Progenitor cell of endocrine pancreas (in vitro differentiated cells): Measurements from ENCODE around the gene PISD. TPM values are rescaled to one million over a fixed set of nuclear protein-coding genes. Genes with fewer than 3 reads are reported as not detected.
A peak's percentile ranks its signal among the peaks of the same experiment; 100 is the strongest.

Experiments used
- DNase-seq: peaks from one replicate; pipeline ENCODE4 v3.0.0; 2021; ENCODE audit warnings: low spot score; ENCODE audit not compliant: unreplicated experiment
- H3K27ac Mint-ChIP-seq: 2 replicates; pipeline ENCODE4 v1.8.0; 2021; ENCODE audit warnings: mild to moderate bottlenecking, moderate library complexity, mixed read lengths
- H3K27me3 Mint-ChIP-seq: 2 replicates; pipeline ENCODE4 v1.8.0; 2021; ENCODE audit warnings: mixed read lengths
- H3K36me3 Mint-ChIP-seq: 2 replicates; pipeline ENCODE4 v1.8.0; 2022; ENCODE audit warnings: mixed read lengths; ENCODE audit not compliant: insufficient read depth
- H3K4me1 Mint-ChIP-seq: 2 replicates; pipeline ENCODE4 v1.8.0; 2021; ENCODE audit warnings: low read depth, mixed read lengths
- H3K4me3 Mint-ChIP-seq: 2 replicates; pipeline ENCODE4 v1.8.0; 2021; ENCODE audit warnings: low read depth, mild to moderate bottlenecking, moderate library complexity, mixed read lengths
- H3K9me3 Mint-ChIP-seq: 2 replicates; pipeline ENCODE4 v1.8.0; 2021; ENCODE audit warnings: low read depth, mixed read lengths
- CTCF ChIP-seq: fragments of 200-600 bp; sonication (generic); IDR thresholded peaks from one replicate; pipeline ENCODE4 v1.5.0; 2021; ENCODE audit warnings: antibody characterized with exemption, mild to moderate bottlenecking; ENCODE audit not compliant: unreplicated experiment
- total RNA-seq: library from RNA; stranded (reverse); gene quantifications from 2 replicates; pipeline ENCODE4 v1.2.1, GENCODE V29; 2021

PISD gene
- total RNA-seq, 1 donor from 2014 or later: 46.6 TPM

- Mint-ChIP-seq H3K27ac (peak overlapping the region; percentile 49), H3K9me3 (no peaks in the 10 kb centered on the region), H3K27me3 (no peaks in the 10 kb centered on the region), H3K4me1 (no peaks in the 10 kb centered on the region), H3K4me3 (no peak overlapping the region), H3K36me3 (peaks cover 2% of the 10 kb centered on the region)
- DNase-seq: no peak
- no peak for TF ChIP-seq CTCF
Observed at GRCh38 chr22:31605851-31606585, 56.0 kb downstream of the PISD start.

GRCh38 chr22:31604746-31605705, 57.0 kb downstream of the PISD start:
- H3K27ac Mint-ChIP-seq: no peak overlapping the region
- no peak for TF ChIP-seq CTCF
- H3K4me3 Mint-ChIP-seq: no peak overlapping the region
- no peaks in the 10 kb centered on the region for H3K4me1 Mint-ChIP-seq
- no peak for DNase-seq
- H3K27me3 Mint-ChIP-seq: no peaks in the 10 kb centered on the region
- H3K9me3 Mint-ChIP-seq: no peaks in the 10 kb centered on the region
- H3K36me3 Mint-ChIP-seq: peaks cover 2% of the 10 kb centered on the region

- Mint-ChIP-seq H3K27ac (no peak overlapping the region), H3K36me3 (peaks cover 2% of the 10 kb centered on the region), H3K9me3 (no peaks in the 10 kb centered on the region), H3K4me1 (no peaks in the 10 kb centered on the region), H3K4me3 (no peak overlapping the region), H3K27me3 (no peaks in the 10 kb centered on the region)
- DNase-seq: no peak
- no peak for TF ChIP-seq CTCF
Observed at GRCh38 chr22:31604137-31604705, 57.8 kb downstream of the PISD start.

GRCh38 chr22:31603574-31603973, 58.4 kb downstream of the PISD start:
- Mint-ChIP-seq H3K27ac (no peak overlapping the region), H3K4me3 (no peak overlapping the region), H3K4me1 (no peaks in the 10 kb centered on the region), H3K27me3 (no peaks in the 10 kb centered on the region), H3K9me3 (no peaks in the 10 kb centered on the region), H3K36me3 (peaks cover 2% of the 10 kb centered on the region)
- no peak for DNase-seq
- TF ChIP-seq CTCF: no peak

GRCh38 chr22:31603081-31603525, 58.9 kb downstream of the PISD start:
- H3K9me3 Mint-ChIP-seq: no peaks in the 10 kb centered on the region
- no peaks in the 10 kb centered on the region for H3K27me3 Mint-ChIP-seq
- H3K4me1 Mint-ChIP-seq: no peaks in the 10 kb centered on the region
- DNase-seq: no peak
- H3K27ac Mint-ChIP-seq: no peak overlapping the region
- no peak for TF ChIP-seq CTCF
- H3K4me3 Mint-ChIP-seq: no peak overlapping the region
- H3K36me3 Mint-ChIP-seq: peaks cover 2% of the 10 kb centered on the region
